ENCODE data around the gene CDCP1. TPM values are rescaled to one million over a fixed set of nuclear protein-coding genes. Genes with fewer than 3 reads are reported as not detected.

Gene CDCP1
- total RNA-seq, 2 experiments from 2014 or later = 1.7 to 2.1 TPM

DNA sequence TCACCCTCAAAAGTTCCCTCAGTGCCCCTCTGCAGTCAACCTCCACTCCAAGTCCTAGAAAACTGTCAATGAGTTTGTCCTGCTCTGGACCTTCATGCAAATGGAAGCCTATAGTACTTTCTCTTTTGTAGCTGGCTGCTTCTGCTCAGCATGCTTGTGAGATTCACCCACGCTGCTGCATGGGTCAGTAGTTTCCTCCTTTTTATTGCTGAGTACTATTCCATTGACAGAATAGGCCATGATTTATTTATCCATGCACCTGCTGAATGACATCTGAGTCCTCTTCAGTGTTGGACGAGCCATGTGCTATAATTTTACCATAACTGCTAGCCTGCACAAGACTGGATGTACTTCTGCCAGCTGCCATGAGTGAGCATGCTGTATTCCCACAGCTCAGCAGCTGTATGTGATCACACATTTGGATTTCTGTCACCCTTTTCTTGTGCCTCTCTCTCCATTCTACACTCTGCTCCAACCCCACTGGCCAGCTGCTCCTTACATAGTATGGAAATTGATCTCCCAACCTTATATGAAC lies 26.3 kb downstream of the CDCP1 start:
- POLR2A ChIA-PET = no interaction called here
- CTCF ChIA-PET = interaction anchor here (0.5 kb wide), 1 partner anchor 41 kb away, joined by 3 read pairs; no protein-coding TSS in a partner anchor

DNA sequence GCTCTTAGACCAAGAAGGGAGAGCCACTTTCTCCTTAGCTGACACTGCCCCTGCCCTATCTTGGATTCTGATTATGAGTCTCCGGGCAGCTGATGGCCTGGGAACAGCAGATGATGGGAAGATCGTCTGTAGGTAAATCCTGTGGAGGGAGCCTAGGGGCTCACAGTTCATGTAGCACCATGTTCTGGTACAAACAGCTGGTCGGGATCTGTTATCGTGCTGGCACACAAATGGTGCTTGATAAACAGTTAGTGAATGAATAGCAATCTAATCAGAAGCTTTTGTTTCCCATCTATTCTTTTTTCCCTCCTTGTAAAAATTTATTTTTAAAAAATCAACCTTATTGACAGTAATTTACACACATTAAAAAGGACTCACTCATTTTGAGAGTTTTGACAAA lies 26.8 kb downstream of the CDCP1 start:
- POLR2A ChIA-PET = no interaction called here
- CTCF ChIA-PET = interaction anchor here (0.5 kb wide), 1 partner anchor 40 kb away, joined by 3 read pairs; no protein-coding TSS in a partner anchor

DNA sequence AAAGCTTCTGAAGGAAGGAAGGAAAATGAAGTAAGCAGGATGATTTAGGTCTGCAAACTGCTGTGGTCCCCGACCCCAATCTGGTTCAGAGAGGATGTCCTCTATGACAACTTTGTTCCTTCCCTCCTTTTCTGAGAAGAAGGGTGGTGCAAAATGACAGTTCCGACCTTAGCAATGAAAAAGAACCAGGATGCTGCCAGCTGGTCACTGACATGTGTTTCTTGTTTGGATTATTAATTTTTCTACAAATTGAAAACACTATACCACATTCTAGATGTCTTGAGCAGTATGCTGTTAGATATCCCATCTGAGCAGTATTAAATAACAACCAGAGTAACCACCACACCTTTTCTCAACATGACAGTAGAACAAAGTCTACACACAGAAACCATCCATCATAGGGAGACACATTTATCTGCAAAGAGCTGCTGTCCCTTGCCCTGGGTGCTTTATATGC lies 27.5 kb downstream of the CDCP1 start:
- POLR2A ChIA-PET = no interaction called here
- CTCF ChIA-PET = no interaction called here

DNA sequence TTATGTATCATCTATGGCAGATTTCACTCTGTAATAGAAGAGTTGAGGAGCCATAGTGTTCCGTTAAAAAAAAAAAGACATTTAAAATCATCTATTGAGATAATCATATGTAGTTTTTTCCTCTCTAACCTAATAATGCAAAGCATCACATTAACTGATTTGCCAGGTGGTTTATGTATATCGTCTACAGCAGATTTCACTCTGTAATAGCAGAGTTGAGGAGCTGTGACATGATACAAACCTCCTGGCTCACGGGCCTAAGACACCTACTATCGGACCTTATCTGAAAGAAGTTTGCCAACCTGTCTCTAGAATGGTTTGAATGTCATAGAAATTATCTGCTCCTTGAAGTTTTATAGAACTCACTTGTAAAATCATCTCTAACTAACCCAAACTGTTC lies 29.8 kb downstream of the CDCP1 start:
- CTCF ChIA-PET = no interaction called here
- POLR2A ChIA-PET = no interaction called here

DNA sequence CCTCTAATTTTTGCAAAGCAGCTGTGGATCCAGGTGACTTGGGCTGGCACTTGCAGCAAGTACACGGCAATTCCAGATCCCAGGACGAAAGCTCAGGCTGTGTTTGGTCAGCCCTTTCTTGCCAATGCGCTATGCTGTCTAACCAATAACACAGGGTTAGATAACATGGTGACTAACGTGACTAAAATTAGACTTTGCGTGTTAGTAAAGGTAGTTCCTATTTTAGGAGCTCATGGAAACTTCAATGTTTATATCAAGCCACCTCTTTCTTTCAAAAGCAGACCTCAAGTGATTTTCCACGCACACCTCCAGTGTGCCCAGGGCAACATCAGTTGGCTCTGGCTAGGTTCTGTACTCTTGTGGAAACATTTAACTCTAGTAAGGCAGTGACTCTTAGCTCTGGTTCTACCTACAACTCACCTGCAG lies 32.5 kb downstream of the CDCP1 start:
- CTCF ChIA-PET = no interaction called here
- POLR2A ChIA-PET = no interaction called here

DNA sequence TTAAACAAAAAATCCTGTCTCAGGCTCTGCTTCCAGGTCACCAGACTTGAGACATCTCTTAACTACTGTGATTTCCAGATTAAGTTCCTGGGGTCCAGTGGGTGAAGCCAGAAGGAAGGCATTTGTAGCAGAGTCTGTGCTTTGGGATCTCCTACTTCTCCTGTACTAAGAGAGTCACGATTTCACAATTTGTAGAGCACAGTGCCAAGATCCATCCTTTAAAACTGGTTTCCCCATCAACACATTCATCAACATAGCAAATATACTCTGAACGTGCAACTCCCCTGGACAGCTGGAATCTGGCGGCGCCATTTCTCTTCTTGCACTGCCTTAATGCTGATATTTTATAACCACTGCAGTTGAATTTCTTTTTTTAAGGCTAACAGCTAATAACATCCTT lies 33.2 kb downstream of the CDCP1 start:
- POLR2A ChIA-PET = no interaction called here
- CTCF ChIA-PET = no interaction called here

DNA sequence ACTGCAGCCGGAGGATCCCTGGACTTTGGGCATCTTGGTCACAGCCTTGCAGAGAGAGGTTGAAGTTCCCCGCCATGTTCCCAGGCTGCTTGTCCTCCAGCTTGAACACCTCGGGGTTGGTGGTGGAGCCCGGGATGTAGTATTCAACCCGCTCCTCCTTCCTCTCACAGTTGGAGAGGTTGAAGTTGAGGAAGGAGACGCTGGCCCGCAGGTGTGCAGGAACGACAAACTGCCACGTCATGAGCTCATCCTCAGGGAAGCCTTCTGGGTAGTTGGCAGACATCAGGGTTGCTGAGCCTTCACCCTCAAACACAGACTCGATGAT lies 35.7 kb downstream of the CDCP1 start:
- ChIA-PET POLR2A (no interaction called here), CTCF (no interaction called here)

DNA sequence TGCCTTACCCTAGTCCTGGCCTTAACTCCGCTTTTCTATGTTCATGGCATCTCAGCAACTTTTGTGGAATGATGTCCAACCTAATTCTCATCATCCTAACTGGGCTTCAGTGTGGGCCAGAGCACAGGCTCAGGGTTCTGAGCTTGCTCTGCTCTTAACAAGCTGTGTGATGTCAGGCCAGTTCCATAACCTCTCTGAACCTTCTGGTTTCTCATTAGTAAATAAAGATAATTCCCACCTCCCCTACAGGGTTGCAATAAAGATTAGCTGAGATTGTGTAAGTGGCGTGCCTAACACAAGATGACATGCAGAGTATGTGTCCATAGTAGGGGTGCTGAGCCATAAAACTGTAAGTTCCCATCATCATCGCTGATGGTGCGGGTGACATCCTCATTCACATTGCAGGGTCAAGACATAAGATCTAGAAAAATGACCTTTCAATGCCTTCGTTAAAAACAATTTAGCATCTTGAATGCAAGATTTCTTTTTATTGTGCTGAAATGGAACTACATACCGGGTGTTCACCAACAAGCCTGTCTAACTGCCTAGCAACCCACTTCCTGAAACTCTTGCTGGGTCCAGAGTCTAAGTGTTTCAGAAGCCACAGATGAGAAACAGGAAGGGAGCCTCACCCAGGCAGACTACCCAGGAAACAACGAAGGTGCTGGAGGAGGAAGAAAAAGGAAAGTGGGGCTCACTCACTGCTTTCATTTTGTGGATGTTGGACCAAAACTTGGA lies 36.2 kb downstream of the CDCP1 start:
- ChIA-PET POLR2A (no interaction called here), CTCF (no interaction called here)

DNA sequence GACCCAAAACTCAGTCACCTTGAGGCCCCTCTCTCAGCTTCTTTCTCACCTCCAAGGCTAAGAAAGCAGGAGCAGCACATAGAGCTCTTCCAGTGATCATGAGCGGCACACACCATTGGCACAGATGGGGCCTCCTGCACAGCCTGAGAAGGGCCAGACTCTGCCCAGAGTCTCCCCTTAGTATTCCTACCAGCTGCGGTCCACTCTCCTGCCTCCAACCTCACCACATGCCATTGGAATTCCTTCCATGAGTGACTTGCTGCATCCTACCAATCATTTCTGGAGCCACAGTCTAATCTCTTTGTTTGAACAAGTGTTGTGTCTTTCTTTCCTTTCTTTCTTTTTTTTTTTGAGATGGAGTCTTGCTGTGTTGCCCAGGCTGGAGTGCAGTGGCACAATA lies 39.3 kb downstream of the CDCP1 start:
- CTCF ChIA-PET = no interaction called here
- POLR2A ChIA-PET = no interaction called here

DNA sequence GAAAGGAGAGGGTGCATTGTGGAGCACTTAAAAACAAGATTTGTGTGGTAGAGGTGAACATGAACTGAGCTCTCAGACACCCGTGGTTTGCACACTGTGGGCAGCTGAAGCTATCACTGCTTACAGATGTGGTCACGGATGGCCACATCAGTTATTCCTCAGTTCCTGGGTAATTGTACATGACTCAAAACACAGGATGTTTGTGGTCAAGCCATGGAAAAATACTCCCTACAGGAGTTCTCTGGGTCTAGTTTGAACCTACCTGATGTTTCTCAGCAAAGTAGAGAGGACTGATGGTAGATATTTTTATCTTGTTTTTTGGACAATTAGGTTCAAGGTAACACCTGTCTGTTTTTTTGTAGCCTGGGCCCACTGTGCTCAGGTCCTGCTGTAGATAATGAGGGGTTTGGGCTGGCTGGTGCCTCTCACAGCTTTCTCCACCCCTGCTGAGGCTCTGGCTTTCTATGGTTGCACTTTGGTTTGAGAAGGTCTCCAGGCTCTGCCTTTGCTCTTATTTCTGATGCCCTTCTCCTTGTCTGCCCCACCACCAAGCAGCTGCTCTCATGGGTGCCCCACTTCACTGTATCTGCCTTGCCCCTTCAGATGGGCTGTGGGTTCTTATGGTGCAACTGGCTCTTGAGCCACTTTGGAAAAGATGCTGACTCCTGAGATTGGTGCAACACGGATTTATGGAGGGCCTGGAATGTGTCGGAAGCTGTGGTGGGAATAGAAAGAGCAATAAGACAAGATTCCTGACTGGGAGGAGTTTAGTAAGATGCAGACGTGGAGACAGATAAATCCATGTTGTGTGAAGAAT lies 40.1 kb downstream of the CDCP1 start:
- POLR2A ChIA-PET = interaction anchor here (0.6 kb wide), 1 partner anchor 42 kb away, joined by 3 read pairs; no protein-coding TSS in a partner anchor
- CTCF ChIA-PET = no interaction called here

DNA sequence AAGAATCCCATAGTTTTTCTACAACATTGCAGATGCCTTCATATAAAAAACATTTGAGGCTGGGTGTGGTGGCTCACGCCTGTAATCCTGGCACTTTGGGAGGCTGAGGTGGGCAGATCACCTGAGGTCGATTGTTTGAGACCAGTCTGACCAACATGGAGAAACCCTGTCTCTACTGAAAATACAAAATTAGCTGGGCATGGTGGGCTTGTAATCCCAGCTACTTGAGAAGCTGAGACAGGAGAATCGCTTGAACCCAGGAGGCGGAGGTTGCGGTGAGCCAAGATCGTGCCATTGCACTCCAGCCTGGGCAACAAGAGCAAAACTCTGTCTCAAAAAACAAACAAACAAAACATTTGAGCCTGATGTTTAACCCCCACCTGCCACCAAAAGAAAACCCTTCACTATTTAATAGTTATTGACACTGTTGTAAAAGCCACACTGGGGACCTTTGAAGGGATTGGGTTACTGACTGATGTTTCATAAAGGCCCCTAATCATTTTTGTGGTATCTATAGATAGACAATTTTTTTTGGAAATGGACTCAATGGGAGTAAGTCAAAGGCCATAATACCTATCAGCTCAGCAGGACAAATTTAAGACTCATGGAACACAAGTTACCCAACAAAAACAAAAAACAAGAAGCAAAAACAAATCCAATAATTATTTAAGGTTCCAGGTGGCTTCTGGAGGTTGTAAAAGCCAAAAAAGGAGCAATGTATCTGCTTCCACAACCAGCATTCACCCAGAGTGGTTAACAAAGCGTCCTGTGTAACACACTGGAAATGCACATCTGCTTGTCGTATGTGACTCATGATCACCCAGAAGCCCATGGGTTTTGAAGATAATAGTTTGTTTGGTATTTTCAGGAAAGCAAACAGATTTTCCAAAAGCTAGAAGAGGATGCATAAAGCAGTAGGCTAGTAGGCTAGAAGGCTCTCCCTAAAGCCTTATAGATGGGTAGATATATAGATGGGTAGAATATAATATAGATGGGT lies 41.2 kb downstream of the CDCP1 start:
- ChIA-PET CTCF (no interaction called here), POLR2A (no interaction called here)

DNA sequence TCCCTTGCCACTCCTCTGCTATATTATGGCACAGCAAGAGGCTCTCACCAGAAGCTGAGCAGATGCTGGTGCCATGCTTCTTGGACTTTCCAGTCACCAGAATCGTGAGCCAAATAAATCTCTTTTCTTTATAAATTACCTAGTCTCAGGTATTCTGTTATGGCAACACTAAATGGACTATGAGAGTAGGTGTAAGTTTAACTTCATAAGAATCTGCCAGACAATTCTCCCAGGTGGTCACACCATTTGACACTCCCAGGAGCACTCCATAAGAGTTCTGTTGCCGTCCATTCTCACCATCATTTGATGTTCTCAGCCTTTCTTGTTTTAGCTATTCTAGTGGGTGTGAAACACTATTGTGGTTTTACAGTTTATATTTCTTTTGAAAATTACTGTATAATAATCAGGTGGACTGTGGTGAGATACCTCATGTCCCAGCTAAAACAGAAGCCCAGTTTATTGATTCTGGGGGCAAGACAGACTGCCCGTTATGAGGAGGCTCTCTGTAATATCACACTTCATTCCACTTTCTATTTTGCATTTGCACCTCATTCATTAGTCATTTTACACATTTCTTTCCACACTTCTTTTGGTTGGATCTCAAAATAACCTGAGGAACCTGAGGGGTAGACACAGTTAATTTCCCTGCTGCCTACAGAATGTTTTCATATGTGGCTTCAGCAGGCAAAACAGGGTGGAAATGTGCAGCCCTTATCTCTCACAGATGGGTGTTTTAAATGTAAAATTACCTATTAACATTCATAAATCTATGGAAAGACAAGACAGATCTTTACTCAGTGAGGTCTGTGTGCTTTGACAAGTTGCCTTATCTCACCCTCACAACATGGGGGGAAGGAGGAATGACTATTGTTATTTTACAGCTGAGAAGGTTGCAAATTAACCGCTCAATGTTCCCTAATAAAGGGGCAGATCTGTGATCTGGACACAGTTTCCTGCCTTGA lies 42.1 kb downstream of the CDCP1 start:
- ChIA-PET CTCF (no interaction called here), POLR2A (no interaction called here)

DNA sequence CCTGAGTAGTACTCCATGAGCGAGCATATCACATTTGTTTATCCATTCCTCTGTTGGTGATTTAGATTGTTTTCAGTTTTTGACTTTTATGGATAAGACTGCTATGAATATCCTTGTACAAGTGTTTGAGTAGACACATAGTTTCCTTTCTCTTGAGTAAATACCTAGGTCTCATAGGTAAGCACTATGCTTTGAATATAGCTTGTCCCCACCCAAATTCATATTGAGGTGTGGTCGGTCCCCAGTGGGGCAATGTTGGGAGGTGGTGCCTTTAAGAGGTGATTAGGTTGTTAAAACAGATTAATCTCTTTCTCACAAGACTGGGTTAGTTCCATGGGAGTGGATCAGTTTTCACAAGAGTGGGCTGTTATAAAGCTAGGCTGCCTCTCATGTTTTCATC lies 42.8 kb downstream of the CDCP1 start:
- POLR2A ChIA-PET = no interaction called here
- CTCF ChIA-PET = no interaction called here

DNA sequence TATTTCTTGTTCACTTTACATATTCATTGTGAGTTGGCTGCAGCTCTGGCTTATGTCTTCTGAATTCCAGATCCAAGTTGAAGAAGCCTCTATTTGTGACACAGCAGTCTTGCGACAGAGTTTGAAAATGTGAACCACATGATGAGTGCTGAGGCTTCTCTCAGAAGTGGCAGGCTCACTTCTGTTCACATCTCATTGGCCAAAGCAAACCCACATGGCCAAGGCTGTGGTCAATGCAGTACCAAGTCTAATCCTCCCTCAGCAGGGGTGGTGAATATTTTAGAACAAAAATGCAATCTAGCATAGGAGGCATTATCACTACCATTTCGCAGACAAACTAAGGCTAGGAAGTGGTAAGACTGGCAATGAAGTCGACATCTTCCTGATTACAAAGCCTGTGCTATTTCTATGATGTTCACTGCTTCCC lies 45.2 kb downstream of the CDCP1 start:
- ChIA-PET CTCF (no interaction called here), POLR2A (interaction anchor here (0.7 kb wide), 1 partner anchor 201 kb away, joined by 6 read pairs; no protein-coding TSS in a partner anchor)

DNA sequence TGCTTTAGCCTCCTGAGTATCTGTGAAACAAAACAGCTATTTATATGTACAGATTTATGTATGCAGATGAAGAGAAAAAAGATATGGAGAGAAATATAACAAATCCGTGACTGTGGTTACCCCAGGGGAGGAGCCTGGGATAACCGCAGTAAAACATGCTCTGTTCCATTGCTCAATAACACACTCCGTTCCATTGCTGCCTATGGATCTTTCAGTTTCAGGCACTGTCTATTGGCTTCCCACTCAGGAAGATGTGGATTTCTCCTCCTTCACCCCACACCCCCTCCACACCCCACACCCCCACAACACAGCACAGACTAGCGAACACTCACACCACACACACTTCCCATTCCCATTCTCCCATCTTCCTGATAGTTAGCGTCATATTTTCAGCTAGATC lies 47.9 kb downstream of the CDCP1 start:
- POLR2A ChIA-PET = no interaction called here
- CTCF ChIA-PET = no interaction called here

DNA sequence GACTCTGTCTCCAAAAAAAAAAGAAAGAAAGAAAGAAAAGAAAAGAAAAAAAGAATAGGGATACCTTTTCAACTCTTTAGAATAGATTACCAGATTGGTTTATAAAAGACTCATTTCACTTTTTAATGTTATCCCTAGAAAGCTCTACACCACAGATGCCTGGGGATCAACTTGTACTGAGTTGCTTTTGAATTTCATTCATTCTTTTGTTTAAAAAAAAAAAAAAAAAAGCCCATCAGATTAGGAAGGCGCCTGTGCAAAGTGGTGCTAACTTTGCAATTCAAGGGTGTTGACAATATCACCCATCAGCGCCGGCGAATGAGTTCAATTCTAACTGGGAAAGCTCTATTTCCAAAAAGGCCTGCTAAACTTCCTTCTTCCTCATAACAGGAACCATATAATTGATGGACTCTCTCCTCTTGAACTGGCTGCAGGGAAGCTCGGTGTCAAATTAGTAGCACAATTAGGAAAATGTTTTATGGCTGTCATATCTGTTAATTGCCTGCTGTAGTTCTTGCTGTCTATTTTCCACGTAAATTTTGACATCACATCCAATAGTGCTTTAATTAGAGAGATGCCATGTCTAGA lies 48.8 kb downstream of the CDCP1 start:
- ChIA-PET CTCF (no interaction called here), POLR2A (interaction anchor here (0.6 kb wide), 1 partner anchor 36 kb away, joined by 3 read pairs; no protein-coding TSS in a partner anchor)

DNA sequence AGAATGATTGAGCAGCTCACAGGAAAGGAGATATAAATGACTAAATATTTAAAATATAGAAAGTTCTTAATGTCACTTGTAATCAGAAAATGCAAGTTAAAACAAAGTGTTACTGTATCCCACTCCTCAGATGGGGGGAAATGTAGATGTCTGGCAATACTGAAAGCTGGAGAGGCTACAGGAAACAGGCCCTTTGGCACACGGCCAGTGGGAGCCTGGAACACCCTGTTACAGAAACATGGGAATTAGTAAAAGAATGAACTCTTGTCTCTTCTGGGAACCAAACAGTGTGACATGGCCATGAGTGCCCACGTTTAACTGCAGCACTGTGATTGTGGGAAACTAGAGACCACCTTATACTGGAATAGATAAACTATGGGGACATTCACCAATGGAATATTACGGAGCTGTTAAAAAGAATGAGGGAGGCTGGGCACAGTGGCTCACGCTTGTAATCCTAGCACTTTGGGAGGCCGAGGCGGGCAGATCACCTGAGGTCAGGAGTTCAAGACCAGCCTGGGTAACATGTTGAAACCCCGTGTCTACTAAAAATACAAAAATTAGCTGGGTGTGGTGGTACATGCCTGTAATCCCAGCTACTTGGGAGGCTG lies 50.2 kb downstream of the CDCP1 start:
- CTCF ChIA-PET = no interaction called here
- POLR2A ChIA-PET = no interaction called here

DNA sequence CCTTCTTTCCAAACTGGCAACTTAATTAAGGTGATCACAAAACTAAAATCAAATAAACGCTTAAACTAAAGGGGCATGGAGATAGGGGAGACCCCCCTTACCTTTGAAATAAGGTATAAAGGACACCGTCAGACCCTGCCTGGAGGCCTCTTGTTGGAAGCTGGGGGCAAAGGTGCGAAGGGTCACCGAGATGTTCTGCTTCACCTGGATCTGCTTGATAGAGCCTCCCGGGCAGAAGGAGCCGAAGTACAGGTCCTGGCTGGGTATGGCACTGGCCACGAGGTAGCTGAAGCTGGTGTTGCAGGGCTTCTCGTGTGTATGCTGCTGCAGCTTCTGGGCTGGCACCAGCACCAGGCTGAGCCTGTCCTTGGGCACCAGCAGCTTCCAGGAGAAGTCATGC lies 53.0 kb downstream of the CDCP1 start:
- ChIA-PET CTCF (no interaction called here), POLR2A (no interaction called here)

All from activated CD8-positive, alpha-beta memory T cell treated with anti-CD3 and anti-CD28 coated beads for 36 hours (primary cell).